NK-92 treated with Interleukin-12 subunit alpha and Interleukin-12 subunit beta, amount 100 ng/mL, for 24 hours (cell line): ENCODE data around the gene PSME4.
"Not testable (repeated sequence)": the region's sequence is repeated elsewhere in the genome, so short reads cannot be mapped to it uniquely, and the experiment has no call there.

ENCODE experiments used
- DNase-seq: peaks from one replicate; lab custom pipeline; 2025; lab: John Stamatoyannopoulos, UW

PSME4 gene

DNA sequence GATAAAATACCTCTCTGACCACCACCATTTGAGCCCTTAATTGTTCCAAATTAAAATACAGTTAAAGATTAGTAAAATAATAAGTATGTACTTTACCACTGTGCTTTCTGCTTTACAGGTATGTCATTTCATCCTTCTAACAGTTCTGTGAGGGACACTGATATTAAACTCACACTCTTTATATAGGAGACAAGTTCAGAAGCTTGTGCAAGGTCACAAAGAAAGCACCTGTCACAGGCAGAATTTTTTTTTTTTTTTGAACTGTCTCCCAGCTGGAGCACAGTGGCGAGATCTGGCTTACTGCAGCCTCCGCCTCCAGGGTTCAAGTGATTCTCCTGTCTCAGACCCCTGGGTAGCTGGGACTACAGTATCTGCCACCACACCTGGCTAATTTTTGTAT, 89.4 kb downstream of the PSME4 start:
- DNase-seq = no peak

DNA sequence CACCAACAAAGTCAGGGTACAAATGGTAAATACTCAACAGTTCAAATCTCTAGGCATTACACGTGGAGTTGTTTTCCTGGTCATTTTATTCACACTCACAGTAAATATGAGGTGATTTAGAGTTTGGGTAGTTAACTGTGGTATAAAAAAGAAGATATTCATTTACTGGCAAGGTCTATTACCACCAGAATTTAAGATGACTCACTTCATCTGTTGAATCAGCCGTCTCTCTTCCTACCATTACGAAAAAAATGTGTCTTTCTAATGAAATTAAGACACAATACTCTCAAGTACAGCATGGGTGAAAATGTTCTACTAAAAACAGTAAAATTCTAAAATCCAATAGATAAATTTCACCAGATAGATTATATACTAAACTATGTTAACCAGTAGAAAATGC, 90.0 kb downstream of the PSME4 start:
- DNase-seq = no peak

DNA sequence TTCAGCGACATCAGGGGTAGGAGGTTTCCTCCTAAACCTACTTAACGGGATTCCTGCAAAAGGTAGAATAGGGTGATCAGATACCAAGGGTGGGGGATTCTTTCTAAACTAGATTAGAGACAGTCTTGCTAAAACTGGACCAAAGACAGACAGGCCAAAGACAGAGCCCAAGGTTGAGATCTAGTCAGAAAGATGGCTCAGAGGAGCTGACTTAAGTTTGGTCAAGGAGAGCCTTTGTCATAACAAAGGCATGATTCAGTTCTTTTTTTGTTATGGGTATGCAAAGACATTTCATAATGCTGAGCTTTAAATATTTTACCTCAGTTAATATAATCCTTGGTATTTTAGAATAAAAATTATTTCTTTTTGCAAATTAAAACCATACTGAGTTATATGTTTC, 93.2 kb downstream of the PSME4 start:
- no peak for DNase-seq

DNA sequence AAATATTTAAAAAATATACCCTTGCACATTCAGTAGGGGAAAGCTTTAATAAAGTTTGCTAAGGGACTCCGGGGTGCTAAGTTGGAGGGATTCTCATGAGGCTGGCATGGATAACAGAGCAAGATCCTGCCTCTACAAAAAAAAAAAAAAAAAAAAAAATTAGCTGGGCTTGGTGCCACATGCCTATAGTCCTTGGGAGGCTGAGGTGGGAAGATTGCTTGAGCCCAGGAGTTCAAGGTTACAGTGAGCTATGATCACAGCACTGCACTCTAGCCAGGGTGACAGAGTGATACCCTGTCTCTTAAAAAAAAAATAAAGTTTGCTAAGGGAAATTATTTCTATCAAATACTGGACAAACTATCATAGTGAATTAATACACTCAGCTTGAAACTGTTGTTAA, 93.7 kb downstream of the PSME4 start:
- DNase-seq = no peak

DNA sequence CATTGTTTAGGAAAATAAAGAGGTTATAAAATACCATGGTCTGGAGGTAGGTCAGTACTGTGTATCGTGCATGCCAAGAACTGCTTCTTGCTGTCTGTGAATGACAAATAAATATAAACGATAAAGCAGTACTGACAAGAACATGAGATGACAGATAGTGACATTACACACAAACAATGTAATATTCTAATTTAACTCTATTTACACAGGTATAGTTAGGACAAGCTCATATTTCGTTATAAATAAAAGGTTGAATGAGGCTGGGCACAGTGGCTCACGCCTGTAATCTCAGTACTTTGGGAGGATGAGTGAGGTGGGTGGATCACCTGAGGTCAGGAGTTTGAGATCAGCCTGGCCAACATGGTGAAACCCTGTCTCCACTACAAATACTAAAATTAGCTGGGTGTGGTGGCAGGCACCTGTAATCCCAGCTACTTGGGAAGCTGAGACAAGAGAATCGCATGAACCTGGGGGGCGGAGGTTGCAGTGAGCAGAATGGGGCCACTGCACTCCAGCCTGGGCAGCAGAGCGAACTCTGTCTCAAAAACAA, 96.3 kb downstream of the PSME4 start:
- DNase-seq = no peak

DNA sequence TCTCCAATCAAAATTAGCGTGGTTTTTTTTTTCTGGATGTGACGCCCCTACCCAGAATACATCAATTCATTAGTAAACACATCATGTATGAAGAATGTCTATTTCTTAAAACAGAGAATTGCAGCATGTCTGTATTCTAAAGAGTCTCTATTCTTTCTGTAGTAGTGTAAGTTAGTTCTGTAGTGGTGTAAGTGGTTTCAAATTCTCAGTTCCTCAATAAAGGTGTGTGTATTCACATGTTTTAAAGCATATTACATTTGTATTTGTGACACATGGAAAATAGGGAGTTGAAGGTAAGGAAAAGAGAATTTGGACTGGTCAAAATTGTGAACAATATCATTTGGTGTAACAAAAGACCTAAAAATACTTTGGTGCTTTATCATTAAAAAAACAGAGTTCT, 103.0 kb downstream of the PSME4 start:
- no peak for DNase-seq

DNA sequence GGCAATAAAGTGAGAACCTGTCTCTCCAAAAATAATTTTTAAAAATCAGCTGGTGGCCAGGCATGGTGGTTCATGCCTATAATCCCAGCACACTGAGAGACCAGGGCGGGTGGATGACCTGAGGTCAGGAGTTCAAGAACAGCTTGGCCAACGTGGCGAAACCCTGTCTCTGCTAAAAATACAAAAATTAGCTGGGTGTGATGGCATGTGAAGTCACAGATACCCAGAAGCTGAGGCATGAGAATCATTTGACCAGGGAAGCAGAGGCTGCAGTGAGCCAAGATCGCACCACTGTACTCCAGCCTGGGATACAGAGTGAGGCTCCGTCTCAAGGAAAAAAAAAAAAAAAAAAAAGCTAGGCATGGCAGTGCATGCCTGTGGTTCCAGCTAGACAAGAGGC, 103.6 kb downstream of the PSME4 start:
- DNase-seq = no peak

DNA sequence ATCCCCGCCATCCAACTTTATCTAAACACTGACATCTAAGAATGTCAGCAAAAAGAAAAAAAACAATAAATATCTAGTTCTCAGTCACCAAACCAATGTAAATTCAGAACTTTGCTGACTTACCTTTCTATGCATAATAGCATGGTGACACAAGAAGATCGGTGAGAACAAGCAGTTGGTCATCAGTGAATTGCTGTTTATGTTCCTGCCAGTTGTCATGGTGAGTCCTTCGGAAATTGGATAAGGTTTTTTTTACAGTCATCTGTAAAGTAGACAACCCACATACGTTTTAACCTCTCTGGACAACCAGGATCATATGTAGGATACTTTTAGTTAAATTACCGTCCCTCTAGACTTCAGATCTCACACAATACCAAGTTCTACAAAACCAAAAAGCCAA, 104.8 kb downstream of the PSME4 start:
- no peak for DNase-seq

DNA sequence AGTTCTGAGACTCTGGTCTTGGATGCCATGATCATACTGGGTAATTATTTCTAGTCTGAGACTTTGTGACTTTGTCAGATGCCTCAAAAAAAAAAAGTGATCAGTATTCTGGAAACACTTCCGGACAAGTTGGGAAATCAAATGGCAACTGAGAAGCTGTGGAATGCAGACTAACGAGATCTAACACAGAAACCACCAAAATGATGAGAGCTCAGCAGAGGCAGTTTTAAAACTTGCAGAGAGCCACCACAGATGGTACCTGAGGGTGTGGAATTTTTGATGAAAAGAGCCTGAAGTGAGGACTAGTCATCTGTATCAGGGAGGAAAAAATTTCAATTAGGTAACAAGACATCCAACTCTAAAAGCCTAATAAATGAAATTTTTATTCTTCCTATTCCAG, 105.5 kb downstream of the PSME4 start:
- no peak for DNase-seq

DNA sequence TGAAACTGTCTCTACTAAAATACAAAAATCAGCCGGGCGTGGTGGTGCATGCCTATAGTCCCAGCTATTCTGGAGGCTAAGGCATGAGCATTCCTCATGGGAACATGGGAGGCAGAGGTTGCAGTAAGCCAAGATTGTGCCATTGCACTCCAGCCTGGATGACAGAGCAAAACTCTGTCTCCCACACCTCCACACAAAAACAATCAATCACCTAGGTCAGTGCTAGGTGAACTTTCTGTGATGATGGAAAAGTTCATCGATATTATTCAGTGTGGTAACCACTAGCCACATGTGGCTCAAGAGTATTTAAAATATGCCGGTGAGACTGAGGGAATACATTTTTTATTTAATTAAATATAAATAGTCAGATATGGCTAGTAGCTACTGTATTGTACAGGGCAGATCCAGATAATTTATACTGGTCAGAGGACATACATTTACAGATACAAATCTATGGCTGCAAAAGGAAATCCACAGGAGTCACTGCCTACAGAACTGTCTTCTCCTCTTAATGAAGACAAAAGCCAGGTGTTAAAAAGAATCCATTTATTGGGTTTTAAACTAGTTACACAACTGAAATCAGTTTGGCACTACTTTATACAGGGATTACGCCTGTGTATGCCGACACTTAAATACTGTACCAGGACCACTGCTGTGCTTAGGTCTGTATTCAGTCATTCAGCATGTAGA, 107.1 kb downstream of the PSME4 start:
- DNase-seq = no peak

DNA sequence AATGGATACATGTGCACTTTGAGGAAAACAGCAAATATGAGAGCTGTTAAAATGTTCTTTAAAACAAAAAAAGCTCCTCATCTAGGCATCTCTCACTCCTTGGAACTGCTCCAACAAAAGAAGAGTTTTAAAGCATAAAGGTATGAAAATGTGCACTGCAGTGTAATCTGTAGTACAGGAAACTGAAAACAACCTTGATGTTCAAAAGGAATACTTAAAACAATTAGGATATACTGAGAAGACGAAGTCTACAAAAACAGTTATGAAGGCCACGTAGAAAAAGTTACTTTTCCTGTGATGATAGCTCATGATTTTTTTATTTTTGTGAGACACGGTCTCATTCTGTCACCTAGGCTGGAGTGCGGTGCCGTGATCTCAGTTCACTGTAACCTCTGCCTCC, 109.0 kb downstream of the PSME4 start:
- DNase-seq = no peak

DNA sequence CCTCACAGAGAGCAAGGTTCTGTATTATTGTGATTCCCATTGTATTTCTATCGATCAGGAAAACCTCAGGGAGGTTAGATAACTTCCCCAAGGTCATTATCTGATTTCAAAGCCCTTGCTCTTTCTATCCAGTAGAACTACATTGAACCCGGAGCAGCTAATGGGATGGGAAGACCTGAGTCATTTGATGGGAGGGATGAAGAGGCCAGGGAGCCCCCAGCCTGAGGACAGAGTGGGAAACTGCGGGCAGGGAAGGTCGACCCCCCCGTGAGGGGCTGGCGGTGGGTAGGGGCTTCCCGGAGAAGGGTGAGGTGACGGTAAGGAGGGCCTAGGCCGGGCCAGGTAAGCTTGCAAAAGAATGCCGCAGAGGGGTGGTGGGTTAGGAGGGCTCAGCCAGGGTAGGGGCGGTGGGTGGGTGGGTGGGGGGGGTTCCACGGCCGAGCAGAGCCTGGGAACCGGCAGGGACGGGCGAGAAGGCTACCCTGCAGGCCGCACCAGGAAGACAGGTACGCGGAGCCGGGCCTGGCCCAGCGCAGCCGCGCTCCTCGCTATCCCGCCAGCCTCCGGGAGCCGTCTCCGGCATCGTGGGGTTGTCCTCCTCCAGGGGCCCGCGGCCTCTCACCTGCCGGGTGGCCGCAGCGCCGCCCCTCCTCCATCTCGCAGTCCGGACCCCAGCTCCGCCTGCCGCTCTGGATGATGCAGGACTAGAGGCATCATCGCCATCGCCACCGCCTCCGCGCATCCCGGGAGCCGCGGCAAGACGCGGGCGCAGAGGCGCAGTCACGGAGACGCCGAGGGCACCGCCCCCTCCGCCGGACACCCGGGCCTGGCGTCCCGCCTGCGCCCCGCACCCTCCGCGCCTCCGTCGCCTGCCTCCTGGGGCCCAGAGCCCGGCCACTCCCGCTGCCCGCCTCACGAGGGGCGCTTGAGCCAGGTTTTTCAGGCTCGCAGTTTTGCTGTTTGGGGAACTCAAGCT, 111.3 kb downstream of the PSME4 start, which contains the start of gene GPR75:
Gene GPR75, minus strand, starts transcription at position 762 of the 976 bp plus-strand sequence. CDS start 5,211 bp downstream, outside the sequence.
- DNase-seq = no peak

DNA sequence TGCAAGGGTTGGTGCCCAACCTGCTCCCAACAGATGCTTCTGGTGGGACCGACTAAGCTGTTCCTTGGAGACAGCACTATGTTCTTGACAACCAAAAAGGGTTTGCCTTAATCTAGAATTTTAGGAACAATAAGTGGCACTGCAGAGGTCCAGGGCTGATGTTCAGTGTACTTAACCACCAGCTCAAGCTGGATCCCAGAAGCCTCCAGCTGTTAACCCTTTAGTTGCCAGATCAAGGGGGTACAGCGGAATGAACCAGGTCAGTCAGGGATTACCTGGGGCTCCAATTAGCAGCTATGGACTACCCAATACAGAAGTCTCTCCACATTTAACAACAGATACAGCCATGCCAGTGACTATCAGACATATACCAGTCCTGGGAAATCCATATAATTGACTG, 114.5 kb downstream of the PSME4 start:
- DNase-seq = no peak

DNA sequence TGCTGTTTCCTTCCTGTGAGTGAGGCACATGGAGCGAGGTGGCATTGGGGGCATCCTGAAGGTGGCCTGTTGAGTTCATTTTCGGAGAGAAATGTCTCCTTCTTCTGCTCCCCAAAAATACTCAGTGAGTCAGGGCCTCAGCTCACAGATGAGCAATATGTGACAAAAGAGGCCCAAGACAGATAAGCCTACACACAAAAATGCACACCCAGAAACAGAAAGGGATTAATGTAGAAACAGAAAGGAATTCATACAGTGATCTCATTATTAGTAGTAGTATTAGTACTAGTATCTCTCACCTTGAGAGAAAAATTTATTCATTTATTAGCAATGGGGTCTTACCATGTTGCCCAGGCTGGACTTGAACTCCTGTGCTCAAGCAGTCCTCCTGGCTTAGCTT, 116.1 kb downstream of the PSME4 start:
- DNase-seq = no peak

DNA sequence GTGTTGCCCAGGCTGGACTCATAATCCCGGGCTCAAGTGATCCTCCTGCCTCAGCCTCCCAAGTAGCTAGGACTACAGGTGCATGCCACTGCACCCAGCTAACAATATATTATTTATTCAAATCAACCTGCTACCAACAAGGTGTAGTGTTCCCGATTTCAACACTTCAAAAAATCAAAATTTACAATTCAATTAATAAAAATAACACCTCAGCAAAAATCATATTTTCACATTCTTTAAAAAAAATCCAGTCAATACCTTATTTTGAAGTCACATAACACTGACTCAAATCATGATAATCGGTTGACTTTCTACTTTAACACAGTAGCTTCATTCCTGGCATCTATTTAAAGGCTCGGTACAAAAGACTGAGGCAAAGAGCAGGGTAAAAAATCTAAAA, 118.3 kb downstream of the PSME4 start:
- no peak for DNase-seq

DNA sequence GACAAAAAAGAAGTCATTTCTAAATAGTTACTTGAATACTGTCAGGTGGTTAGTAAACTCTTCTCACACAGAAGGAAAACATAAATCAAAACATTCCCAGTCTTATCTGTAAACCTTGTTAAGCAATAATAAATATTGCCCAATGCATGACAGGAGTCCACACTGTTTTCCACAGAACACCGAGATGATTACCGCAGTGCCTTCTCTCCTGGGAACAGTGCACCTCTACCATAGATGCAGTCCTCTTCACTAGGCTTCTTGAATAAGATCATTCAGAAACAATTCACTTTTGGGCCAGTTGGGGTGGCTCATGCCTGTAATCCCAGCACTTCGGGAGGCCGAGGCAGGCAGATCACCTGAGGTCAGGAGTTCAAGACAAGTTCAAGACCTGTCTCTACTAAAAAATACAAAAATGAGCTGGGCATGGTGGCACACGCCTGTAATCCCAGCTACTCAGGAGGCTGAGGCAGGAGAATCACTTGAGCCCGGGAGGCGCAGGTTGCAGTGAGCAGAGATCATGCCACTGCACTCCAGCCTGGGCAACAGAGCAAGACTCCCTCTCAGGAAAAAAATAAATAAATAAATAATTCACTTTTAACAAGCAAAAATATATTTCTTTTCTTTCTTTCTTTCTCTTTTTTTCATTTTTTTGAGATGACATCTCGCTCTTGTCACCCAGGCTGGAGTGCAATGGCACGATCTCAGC, 119.6 kb downstream of the PSME4 start:
- not testable (repeated sequence) for DNase-seq

DNA sequence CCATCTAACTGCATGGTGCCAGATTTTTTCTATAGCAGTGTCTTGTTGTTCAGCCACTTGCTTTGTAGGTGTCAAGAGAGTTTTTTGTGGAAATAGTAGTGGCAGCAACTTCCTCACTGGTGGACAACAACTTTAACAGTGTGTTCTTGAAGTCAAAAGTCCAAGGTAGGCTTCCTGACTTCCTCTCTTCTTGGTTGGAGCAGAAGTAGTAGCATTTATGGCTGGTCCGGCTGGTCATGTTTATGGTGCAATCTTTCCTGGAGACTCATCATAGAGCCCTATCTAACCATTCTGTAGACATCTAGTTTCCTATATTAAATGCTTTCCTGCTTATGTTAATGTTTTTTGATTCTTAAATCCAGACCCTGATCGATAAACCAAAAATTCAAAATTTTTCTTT, 122.7 kb downstream of the PSME4 start:
- DNase-seq = no peak

DNA sequence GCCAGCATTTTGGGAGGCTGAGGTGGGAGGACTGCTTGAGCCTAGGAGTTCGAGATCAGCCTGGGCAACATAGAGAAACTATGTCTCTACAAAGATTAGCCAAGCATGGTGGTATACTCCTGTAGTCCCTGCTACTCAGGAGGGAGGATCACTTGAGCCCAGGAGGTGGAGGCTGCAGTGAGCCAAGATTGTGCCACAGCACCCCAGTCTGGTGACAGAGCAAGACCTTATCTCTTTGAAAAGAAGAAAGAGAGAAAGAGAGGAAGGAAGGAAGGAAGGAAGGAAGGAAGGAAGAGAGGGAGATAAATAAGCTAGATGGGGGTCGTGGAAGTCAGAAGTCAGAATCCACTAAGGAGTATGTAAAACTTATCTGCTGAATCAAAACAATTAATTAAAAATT, 127.2 kb downstream of the PSME4 start:
- DNase-seq = no peak

DNA sequence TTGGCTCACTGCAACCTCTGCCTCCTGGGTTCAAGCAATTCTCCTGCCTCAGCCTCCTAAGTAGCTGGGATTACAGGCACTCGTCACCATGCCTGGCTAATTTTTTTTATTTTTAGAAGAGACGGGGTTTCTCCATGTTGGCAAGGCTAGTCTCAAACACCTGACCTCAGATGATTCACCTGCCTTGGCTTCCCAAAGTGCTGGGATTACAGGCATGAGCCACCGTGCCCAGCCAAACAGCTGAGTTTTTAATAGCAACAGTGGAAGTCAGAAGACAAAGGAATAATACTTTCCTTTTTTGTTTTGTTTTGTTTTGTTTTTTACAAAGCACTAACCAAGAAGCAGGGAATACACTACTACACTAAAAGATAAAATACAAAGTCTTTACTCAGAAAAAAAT, 127.9 kb downstream of the PSME4 start:
- DNase-seq = no peak

DNA sequence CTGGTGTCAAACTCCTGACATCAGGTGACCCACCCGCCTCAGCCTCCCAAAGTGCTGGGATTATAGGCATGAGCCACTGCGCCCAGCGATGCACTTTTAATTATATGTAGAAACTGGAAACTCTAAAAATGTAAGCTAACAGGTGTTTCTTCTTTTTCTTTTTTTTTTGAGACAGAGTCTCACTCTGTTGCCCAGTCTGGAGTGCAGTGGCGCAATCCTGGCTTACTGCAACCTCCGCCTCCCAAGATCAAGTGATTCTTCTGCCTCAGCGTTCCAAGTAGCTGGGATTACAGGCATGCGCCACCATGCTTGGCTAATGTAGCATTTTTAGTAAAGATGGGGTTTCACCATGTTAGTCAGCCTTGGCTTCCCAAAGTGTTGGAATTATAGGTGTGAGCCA, 129.1 kb downstream of the PSME4 start:
- DNase-seq = not testable (repeated sequence)

DNA sequence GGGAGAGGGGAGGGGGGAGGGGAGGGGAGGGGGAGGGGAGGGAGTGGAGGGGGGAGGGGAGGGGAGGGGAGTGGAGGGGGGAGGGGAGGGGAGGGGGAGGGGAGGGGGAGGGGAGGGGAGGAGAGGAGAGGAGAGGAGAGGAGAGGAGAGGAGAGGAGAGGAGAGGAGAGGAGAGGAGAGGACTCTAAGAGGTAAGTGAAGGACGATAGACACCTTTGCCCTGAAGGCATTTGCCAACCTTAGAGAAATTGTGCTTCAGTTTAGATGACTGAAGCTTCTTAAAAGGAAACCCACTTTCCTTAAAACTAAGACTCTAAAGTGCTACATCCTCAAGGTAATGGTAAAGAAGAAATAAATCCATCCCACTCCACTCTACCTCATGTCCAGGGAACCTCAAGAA, 130.2 kb downstream of the PSME4 start:
- DNase-seq = no peak

DNA sequence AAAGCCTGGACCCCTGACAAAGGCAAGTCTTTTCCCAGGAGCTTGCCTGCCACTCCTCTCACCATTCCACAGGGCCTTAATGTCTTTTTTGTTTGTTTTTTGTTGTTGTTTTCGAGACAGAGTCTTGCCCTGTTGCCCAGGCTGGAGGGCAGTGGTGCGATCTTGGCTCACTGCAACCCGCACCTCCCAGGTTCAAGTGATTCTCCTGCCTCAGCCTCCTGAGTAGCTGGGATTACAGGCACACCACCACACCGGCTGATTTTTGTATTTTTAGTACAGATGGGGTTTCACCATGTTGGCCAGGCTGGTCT, 140.9 kb downstream of the PSME4 start:
- not testable (repeated sequence) for DNase-seq
